ENCODE results near the gene CYTH4.
A peak's percentile ranks its signal among the peaks of the same experiment; 100 is the strongest.
"Not testable (repeated sequence)": the region's sequence is repeated elsewhere in the genome, so short reads cannot be mapped to it uniquely, and the experiment has no call there.

CYTH4 gene

DNA sequence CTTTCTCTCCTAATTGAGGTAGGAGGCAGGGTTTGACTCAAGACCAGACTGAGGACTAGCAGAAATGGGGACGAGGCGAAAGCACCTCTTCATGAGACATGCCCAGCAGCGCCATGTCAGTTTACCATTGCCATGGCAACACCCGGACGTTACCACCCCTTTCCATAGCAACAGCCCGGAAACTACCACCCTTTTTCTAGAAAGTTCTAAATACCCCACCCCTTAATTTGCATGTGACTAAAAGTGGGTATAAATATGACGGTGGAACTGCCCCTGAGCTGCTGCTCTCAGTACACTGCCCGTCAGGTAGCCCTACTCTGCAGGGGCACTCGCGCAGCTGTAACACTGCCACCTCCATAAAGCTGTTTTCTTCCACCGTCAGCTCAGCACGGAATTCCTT, 32.3 kb upstream of the CYTH4 start:
- no peak for DNase-seq

DNA sequence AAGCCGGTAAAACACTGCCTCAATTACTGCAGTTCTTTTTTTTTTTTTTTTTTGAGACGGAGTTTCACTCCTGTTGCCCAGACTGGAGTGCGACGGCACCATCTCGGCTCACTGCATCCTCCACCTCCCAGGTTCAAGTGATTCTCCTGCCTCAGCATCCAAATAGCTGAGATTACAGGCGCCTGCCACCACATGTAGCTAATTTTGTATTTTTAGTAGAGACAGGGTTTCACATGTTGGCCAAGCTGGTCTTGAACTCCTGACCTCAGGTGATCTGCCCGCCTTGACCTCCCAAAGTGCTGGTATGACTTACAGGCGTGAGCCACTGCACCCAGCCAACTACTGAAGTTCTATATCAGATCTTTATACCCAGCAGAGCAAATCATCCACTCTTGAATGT, 30.5 kb upstream of the CYTH4 start:
- not testable (repeated sequence) for DNase-seq

DNA sequence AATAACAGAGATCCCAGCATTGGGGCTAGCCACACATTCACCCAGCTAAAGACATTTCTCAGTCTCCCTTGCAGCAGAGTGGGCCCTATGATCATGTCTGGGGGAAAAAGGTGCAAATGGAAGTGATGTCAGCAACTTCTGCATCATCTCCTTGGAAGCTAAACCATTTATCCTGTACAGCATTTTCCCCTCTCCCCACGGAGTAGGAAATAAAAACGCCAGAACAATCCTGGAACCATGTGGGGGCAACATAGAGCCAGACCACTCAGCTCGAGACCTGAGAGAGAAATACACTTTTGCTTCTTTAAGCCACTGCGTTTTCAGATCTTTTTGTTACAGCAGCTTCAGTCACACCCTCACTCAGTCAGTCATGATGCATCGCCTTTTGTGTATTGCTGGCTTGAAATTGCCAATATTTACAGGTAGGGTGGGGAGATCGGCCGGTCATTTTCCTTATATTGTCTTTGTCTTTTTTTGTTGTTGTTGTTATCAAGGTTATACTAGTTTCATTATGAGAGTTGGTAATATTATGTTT, 29.1 kb upstream of the CYTH4 start:
- DNase-seq, result no peak

DNA sequence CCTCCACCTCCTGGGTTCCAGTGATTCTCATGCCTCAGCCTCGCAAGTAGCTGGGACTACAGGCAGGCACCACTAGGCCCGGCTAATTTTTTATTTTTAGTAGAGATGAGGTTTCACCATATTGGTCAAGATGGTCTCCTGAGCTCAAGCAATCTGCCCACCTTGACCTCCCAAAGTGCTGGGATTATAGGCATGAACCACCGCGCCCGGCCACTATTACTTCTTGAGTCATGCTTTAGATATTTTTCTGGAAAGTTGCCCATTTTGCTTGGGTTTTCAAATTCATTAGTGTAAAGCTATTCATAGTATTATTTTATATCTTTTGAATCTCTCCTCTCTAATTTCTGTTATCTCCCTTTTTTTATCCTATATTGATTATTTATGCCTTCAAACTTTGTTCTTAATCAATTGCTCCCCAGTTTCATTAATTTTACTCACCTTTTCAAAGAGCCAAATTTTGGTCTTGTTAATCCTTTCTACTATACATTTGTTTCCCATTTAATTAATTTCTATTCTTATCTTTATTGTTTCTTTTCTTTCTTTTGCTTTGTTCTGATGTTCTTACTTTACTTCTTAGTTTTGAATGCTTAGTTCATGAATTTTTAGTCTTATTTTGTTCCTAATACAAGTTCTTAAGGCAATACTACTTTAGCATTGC, 28.0 kb upstream of the CYTH4 start:
- no peak for DNase-seq

DNA sequence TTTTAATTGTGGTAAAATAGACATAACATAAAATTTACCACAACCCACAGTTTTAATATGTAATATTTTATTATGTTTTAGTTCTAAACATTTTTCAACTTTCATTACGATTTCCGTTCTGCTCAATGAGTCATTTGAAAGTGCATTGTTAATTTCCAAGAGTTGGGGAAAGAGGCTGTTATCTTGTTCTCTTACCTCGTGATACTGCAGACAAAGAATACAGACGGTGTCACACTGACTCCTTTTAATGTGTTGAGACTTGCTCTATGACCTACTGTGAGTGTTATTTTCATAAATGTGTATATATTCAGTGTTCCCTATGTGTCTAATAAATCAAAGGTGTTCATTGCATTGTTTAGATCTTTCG, 27.5 kb upstream of the CYTH4 start:
- DNase-seq, result no peak

DNA sequence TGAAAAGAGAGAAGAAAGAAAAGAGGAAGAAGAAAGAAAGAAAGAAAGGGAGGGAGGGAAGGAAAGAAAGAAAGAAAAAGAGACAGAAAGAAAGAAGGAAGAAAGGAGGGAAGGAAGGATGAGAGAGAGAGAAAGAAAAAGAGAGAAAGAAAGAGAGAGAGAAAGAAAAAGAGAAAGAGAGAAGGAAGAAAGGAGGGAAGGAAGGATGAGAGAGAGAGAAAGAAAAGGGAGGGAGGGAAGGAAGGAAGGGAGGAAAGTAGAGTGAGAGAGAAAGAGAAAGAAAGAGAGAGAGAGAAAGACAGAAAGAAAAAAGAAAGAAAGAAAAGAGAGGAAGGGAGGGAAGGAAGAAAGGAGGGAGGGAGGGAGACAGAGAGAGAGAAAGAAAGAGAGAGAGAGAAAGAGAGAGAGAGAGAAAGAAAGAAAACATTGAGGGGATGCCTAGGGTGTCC, 26.7 kb upstream of the CYTH4 start:
- no peak for DNase-seq

DNA sequence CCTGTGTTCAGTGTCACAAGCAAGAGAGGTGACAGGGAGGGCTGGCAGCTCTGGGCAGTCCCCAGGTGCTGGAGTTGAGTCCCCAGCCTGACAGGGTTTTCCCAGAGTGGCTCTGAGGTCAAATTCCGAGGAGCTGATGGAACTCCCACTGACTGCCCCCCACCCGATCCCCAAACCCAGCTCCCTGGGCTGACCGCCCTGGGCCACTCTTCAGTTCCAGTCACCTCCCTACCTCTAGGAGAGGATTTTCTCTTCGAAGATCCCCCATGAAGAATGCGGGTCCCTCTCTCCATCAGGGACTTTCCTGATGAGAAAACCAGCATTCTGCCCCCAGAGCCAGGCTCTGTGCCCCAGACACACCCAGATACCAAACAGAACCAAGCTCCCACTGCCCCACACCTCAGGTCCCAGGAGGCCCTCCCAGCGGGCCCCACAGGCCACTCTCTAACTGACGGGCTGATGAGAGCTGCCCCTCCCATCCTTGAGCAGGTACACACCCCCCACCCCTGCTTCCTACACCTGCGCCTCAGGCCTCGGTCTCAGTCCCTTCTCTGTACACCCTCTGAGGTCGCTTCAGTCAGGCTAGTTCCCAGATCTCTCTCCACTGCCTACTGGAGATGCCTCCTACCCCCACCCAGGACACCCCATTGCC, 26.1 kb upstream of the CYTH4 start:
- DNase-seq, result no peak

DNA sequence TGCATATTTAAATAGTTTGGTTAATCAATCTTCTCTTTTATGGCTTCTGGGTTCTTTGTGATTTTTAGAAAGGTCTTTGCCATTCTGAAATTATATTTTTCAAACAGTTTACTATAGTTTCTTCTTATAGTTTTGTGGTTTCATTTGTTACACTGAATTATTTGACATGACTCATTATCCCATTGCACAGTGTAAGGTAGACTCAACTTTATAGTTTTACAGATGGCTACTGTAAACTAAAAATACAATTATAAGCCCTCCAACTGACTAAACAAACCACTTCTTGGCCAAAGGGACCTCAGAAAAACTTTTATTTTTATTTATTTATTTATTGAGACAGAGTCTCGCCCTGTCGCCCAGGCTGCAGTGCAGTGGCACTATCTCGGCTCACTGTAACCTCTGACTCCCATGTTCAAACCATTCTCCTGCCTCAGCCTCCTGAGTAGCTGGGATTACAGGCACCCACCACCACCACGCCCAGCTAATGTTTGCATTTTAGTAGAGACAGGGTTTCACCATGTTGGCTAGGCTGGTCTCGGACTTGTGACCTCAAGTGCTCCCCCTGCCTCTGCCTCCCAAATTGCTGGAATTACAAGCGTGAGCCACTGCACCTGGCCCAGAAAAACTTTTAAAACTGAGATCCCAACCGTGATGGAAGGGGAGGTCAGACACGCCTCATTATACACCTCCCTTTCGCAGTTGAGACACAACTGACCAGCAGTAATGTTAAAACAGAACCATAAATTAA, 24.1 kb upstream of the CYTH4 start:
- no peak for DNase-seq

DNA sequence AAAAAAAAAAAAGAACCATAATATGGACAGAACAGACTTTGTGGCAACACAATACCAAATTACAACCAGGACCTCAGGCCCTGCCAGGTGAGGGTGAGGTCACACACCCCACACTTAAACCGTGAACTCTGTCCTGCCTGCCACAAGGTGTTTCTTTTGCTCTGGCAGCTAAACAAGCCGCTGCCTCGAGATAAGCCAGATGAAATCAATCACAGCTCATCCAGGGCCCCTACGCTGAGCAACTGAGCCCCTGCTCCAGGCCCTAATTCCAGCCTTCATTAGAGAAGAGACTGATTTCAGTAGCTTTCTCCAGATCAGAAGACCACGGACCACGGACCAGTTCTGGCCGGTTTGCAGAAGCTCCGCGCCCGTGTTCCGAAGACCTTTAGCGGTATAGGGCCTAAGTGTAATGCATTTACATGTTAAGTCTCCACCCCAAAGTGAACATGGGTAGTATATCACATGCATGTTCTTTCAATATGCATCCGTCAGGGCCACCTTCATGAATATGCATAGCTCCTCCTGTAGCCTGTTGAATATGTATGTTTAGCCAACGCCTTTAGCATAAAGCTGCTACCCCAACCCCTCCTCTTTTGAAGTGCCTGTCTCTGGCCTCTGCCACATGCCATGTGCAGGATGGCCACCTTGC, 23.4 kb upstream of the CYTH4 start:
- no peak for DNase-seq

DNA sequence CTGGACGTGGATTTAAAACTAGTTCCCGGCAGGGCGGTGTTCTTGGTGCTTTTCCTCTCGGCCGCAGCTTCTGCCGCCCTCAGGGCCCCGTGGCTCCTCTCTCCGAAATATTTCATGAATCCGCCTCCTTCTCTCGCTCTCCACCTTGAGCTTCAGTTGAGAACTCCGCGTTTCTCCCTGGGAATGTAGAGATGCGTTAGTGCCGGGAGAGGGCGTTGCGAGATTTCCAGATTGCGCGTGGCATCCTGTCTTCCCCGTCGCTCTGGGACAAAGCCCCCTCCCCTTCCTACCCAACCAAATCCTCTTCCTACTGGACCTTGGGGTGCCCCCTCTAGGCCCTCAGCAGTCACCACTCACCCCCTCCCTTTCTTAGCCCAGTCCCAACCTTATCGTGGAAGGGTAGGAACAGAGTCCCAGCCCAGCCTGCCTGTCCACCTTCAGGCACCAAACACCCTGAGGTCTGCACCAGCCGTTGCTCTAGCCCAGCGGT, 22.7 kb upstream of the CYTH4 start:
- DNase-seq, result no peak

DNA sequence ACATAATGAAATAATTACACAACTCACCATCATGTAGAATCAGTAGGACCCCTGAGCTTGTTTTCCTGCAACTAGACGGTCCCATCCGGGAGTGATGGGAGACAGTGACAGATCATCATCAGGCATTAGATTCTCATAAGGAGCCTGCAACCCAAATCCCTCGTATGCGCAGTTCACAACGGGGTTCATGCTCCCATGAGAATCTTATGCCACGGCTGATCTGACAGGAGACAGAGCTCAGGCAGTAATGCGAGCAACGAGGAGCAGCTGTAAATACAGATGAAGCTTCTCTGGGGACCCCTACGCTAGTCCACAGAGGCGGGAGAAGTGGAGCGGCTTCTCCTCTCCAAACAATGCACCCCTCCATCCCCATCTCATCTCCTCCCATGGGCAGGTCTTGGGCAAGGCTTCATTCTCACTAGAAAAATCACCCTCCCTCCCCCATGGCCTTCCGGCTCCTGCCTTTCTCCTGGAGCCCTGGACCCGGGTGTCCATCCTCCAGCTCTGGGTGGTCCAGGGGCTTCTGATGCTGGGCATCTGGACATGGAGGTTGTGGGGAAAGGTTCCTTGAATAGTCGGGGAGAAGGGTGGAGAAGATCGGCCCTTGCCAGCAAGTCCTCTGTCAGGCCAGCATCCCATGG, 22.0 kb upstream of the CYTH4 start:
- DNase-seq, result no peak

DNA sequence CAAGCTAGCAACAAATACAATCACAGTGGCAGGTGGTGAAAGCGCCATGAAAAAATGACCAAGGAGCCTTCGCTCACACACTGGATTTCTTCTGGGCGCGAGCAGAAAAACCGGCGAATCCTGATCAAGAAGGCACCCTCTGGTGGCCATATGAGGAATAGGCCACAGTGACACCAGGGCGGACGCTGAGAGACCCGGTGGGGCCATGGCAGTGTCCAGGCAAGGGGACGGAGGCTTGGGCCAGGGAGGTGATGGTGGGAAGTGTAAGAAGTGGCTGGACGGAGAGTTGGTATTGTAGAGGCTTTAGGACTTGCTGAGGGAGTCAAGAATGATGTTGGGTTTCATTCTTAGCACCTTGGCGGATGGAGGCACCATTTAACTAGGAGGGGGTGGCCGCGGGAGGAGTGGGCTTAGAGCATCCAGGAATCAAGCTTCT, 21.4 kb upstream of the CYTH4 start:
- peak in 1 of 2 experiments; percentile 51 for DNase-seq

DNA sequence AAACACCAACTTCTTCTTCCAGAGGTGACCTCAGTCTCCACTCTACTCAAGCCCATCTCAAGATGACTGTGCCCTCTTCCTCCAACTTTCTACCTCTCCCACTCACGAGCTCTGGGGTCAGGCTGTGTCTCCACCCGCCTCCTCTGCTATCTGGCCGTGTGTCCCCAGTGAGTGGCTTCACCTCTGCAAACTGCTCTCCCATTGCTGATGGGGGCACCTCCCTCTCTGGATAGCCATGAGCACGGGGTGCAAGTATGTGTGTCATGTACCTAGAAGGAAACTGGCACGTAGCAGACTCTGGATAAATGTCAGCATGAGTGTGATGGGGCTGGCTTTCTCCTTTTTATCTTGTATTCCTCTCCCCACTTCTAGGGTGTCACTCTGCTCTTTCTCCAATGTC, 20.0 kb upstream of the CYTH4 start:
- no peak for DNase-seq

DNA sequence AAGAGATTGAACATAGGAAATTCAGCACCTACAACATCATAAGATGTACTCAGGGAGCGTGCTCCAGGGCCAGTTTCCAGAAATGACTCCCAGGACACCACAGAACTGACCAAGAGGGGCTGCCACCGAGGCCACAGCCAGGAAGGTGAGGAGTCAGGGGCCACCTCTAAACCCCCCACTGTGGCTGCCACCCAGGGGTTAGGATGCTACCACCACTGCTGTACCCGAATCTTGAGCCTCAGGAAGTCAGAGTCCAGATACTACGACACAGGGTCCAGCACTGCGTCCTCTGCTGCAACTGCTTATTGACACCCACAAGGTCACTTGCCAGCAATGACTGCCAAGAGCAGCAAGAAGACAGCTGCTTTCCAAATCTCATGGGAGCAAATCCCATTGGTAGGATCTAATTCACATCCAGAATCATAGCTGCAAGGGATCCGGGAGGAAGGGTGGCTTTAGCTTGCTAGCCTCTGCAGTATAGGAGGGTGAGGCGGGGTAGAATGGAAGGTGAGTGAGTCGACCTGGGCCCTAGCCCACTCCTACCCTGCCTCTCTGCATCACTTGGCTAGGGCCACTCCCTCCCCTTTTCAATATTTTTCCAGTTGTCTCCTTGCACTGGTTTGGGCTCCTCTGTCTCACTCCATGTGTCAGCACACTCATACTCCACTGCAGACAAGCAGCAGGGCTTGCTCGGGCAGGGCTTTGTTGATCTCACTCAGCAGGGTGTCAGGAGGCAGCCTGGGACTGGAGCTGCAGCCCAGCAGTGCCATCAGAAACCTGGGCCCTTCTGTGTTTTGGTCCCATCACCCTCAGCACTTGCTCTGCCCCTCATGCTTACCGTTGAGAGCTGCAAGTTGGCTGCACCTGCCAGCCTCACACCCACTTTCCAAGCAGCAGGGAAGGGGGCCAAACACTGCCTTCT, 18.1 kb upstream of the CYTH4 start:
- DNase-seq, result no peak

DNA sequence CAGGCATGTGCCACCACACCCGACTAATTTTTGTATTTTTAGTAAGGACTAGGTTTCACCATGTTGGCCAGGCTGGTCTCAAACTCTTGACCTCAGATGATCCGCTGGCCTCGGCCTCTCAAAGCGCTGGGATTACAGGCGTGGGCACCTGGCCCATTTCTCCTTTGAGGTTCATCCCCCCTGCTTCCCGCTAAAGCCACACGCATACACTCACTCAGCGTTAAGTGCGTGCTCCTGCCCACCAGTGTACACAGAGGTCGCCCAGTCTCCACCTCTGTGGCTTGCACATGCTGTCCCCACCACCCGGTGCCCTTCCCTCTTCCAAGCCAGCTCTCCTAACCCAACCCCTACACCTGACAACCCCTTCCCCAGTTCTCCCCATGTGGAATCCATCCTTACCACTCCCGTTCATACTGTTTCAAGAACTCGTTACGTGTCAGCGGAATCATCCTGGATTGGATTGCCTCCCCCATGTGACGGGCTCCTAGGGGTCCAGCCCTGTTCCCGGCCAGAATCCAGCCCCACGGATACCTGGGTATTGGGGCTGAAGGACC, 15.7 kb upstream of the CYTH4 start:
- no peak for DNase-seq

DNA sequence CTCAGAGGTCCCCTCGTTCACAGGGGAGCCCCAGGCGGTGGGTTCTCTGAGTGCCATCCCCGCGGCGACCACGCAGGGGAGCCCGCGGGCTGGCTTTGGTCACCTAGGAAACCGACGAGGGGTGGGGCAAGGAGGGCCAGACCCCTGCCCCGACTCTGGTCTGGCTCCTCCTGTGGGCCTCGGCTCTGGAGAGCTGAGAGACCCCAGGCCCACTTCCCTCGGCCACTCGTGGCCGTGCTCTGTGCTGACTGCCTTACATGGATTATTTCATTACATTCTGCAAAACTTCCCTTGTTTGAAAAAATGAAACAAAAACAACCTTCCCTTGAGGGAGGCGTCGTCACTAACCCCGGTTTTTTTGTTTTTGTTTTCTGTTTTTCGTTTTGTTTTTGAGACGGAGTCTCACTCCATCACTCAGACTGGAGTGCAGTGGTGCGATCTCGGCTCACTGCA, 15.1 kb upstream of the CYTH4 start:
- DNase-seq, result peak in 1 of 2 experiments; percentile 16

DNA sequence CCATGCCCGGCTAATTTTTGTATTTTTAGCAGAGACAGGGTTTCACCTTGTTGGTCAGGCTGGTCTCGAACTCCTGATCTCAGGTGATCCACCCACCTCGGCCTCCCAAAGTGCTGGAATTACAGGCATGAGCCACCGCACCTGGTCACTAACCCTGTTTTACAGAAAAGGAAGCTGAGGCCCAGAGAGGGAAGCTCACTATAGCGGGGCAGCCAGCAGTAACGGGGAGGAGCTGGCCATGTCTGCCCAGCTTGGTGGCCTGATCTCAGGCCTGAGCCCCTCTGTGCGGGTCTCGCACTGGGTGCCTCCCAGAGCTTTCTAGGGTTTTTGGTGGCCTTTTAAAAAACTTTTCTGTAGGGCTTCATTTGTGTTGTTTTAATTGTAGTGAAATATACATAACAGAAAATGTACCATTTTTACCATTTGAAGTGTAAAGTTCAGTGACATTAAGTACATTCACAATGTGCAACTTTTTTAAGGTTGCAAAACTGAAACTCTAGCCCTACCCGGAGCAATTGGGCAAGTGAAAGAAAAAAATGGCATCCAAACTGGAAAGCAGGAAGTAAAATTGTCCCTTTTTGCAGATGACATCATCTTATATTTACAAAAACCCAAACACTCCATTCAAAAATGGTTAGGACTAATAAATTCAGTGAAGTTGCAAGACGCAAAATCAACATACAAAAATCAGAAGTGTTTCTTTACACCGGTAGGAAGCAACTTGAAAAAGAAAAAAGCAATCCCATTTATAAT, 14.5 kb upstream of the CYTH4 start:
- DNase-seq, result no peak

DNA sequence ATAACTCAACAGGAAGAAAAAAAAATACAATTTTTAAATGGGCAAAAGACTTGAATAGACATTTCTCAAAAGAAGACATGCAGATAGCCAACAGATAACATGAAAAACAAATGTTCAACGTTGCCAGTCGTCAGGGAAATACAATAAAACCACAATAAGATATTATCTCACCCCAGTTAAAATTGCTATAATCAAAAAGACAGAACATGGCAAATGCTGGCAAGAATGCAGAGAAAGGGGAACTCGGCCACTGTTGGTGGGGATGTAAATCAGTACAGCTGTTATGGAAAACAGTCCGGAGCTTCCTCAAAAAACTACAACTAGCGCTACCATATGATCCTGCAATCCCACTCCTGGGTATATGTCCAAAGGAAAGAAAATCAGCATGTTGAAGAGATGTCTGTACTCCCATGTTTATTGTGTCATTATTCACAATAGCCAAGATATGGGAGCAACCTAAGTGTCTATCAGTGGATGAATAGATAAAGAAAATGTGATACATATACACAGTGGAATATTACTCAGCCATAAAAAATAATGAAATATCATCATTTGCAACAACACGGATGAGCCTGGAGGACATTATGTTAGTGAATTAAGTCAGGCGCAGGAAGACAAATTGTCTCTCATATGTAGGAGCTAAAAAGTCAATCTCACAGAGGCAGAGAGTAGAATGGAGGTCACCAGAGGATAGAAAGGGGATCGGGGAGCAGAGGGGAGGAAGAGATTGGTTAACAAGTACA, 12.2 kb upstream of the CYTH4 start:
- DNase-seq, result no peak

DNA sequence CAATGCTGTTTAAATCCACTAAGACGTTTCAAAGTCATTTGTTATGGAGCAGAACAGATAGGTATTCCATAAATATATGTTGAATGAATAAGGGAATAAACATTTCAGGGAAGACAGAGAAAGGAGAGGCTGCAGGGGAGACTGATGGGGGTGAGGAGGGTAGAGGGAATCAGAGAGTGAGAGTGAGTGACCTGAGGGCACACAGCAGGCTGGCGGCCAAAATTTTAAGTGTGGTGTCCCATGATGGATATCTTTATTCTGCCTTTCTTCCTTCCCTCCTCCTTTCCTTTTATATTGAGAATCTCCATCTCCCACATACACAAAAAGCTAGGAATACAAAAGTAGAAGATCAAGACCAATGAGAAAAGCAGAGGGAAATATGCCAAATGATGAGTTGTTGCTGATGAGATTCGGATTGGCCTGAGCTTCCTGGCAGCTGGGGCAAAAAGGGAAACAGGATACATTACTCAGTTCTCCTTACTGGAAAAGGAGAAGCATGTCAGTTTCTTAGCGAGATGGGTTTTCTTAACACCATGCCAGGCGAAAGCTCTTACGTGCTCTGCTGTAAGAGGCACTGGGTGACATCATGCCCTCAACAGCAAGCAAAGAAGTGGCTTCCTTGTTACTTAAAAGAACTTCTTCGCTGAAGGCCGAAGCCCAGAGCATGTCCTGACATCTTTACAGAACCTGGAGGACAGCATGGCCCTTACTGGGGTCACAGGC, 11.2 kb upstream of the CYTH4 start:
- DNase-seq, result no peak

Measured in NCI-H446 (cell line).